NCI-H345 treated with DMSO at 0.1 percent for 48 hours (cell line): Measurements from ENCODE around the gene C20orf96.
"Not testable (repeated sequence)": the region's sequence is repeated elsewhere in the genome, so short reads cannot be mapped to it uniquely, and the experiment has no call there.

Experiments used
- DNase-seq: peaks from one replicate; lab custom pipeline; 2025; ENCODE audit not compliant: unreplicated experiment; lab: John Stamatoyannopoulos, UW

Gene C20orf96

DNA sequence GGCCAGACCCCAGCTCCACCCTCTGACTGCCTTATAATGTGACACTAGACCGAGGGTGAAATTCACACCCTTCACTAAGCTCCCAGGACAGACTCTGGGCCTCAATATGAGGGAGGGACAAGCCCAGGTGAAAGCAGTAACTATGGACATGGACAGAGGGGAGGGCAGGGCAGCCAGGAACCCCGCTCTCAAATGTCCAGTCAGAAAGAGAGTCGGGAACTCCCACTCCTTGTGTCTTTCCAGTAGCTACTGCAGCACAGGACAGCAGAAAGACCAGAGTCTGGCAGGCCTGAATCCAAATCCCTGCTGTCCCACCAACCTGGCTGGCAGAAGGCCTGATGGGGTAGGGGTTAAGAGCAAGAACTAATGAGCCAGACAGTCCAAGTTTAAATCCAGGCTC, 6.4 kb downstream of the C20orf96 start:
- no peak for DNase-seq

- no peak for DNase-seq
Observed at GRCh38 chr20:278607-279571, 11.7 kb downstream of the C20orf96 start.

DNA sequence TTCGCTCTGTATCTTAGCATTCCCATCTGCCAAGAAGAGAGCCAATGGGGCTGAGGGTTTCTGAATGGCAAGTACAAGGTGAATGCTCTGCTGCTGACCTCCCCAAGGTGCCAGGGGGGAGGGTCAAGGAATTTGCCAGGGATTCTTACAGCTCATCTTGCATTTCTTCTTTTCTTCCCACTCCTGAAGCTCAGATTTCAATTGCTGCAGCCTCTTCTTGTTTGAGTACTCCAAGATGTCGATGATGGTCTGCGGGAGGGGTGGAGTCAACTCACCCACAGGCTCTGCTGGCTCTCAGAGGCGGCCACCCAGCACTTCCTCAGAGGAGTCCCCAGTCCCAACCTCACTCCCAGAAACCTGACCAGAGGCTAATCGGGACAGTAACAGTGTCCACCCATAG, 12.4 kb downstream of the C20orf96 start:
- no peak for DNase-seq

DNA sequence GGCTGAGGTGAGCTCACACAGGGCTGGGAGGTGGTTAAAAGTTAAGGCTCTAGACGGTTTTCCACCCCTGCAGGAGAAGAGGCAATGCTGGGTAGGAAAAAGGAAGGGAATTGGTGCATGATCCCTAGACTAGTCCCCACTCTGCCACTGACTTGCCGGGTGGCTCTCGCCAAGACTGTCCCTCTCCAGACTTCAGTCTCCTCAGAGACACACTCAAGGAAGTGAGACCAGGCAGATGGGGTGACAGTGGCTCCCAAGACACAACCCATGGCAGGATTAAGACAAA, 13.1 kb downstream of the C20orf96 start:
- no peak for DNase-seq

DNA sequence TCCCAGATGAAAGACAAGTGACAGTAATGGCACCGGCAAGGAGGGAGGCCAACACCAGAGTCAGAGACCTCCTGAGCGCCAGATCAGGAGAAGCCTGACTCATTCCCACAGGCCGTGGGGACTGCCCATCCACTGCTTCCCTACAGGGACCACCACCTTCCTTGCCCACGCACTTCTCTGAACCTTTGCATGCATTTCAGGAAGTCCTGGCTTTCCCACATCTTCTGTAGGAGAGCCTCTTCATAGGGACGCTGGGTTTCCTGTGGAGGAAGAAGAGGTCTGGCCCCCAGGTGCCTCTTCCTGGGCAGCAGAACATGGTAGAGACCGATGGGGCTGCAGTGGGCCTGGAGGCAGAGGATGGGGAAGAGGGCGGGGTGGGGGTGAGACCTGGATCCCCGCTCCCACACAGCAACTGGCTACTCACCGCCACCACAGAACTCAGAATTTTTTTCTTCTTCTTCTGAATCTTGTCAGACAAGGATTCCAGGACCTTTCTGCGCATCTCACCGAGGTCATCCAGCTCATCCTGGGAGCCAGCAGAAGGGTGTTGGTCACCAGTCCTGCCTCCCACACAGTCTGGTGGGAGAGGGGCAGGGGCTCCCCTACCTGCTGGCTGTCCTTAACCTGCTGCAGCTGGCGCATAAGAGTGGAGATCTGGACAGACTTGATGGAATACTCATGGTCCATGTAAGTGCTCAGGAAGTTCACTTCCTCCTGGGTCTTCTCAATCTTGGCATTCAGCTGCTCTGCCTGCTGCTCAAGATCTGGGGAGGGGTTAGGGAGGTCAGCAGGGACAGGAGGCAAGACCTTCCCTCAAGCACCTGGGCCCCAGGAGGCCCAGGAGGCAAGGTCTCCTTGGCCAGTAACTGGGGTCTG, 13.7 kb downstream of the C20orf96 start:
- no peak for DNase-seq

DNA sequence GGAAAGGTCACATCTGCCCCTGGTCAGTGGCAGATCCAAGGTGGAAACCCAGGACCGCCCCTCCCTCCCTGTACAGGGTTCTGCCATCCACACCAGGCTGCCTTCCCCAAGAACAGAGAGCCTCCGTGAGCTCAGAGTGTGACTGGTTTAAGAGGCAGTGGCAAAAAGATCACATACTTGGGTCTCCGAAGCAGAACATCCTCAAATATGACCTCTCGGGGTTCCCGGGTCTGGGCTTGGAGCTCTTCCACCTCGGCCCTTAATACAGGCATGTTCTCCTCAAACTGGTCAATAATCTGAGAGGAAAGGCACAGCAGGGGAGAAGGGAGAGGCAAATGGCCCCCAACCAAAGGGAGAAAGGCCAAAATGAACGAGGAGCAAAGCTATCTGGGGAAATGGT, 14.8 kb downstream of the C20orf96 start:
- DNase-seq: no peak

- no peak for DNase-seq
Observed at GRCh38 chr20:273884-274283, 16.7 kb downstream of the C20orf96 start.

DNA sequence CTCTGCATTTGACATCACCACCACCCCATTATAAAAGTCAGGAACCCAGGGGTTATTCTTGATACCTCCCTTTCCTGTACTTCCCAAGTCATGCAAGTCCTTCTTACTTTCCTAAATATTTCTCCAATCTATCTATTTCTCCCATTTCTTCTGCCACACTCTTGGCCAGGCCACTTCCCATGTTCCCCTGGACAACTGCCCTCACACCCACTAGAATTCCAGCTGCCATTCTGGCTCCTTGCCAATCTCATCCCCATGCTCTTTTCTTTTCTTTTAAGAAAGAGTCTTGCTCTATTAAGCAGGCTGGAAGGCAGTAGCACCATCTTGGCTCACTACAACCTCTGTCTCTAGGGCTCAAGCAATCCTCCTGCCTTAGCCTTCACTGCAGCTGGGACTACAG, 17.8 kb downstream of the C20orf96 start:
- DNase-seq: no peak

GRCh38 chr20:271528-271927, 19.0 kb downstream of the C20orf96 start:
- DNase-seq: no peak

- no peak for DNase-seq
Observed at GRCh38 chr20:271069-271468, 19.5 kb downstream of the C20orf96 start.

DNA sequence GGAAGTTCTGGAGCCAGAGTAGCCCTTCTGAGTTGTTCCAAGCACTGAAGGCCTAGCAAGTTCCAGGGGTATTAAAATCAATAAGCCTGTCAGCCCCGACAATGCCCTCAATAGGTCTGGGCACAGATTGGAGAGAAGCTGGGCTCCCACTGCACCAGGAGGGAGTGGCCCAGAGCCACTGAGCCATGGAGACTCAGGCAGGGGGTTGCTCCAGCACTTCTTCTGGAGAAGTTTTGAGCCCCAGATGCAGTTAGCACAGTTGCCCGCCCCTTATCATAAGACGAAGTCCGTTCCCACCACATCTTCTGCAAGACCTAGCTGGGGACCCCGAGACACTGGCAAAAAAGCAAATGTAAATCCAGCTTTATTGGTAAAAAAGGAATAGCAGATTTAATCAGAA, 20.0 kb downstream of the C20orf96 start:
- no peak for DNase-seq

DNA sequence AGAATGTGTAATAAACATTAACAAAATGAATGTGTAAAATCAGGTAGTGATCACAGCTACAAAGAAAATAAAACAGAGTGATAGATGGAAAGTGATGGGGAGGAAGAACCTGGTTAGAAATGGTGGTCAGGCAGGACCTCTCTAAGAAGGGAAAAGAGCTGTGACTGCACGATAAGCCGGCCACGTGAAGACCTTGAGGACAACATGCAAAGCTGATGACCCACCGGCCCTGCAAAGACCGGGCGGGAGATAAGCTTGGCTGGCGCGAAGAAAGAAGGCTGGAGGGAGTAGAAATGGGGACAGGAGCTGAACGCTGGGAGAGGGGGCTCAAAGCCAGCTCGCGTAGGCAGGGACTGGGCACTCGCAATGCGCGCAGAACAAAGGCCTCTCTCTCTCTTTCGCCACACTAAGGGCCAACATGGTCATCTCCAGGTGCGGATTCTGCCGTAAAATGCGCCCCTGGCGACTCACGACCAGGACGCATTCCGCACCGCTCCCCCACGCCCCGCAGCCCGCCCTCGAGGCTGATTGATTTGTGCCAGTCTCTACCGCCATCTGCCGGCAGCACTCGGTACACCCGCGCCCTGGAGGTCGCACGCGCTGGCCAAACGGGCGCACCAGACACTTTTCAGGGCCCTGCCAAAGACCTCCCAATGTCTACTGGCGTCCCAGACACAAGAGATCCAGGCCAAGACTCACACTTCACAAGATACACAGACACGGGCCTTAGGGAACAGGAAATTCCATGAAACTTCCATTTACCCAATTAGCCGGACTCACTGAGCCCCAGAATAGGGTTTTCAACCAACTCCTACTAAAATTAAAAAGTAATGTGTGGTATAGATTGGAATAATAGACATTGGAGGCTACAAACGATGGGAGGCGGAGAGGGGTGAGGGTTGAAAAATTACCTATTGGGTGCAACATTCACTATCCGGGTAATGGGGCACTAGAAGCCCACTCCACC, 23.7 kb downstream of the C20orf96 start:
- peak; percentile 74 for DNase-seq

DNA sequence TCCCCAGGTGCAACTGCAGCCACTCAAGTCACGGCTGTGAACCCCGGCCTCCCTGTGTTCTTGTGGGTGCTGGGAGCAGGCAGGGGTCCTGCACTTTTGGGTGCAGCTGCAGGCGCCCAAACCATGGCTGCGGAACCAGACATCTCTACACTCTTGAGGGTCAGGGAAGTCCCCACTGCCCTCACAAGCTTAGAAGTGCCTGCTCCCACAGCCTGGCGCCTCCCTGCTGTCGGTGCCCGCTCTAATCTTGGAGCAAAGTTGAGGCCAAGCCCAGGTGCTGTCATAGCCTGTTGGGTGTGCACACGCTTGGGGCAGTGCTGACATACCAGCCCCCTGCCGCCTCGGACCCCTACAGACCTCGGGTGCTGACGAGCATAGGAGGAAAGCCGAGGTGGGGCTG, 26.8 kb downstream of the C20orf96 start:
- DNase-seq: no peak

DNA sequence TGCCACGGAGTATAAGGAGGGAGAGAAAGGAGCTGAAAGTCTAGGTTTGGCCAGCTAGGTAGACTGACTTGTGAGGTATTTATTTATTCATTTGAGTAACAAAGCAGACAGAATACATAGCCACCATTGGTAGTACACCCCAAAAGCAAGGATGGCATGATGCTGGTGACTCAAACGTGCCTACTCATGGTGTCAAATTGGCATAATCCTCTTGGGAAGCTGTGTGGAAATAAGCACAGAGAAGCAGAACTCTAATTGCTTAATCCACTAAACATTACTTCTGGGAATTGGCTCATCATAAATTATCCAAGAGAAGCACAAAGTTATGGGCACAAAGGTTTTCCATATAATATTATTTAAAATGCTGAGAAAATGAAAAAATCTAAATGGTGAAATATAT, 30.6 kb downstream of the C20orf96 start:
- no peak for DNase-seq

GRCh38 chr20:258963-259362, 31.6 kb downstream of the C20orf96 start:
- no peak for DNase-seq

- DNase-seq: no peak
Observed at GRCh38 chr20:258269-258858, 32.2 kb downstream of the C20orf96 start.

GRCh38 chr20:257419-257818, 33.1 kb downstream of the C20orf96 start, which contains the start of gene DEFB132:
Gene DEFB132 (plus strand): TSS chr20:257724. CDS start chr20:257779, 55 bp downstream.
- DNase-seq: no peak

DNA sequence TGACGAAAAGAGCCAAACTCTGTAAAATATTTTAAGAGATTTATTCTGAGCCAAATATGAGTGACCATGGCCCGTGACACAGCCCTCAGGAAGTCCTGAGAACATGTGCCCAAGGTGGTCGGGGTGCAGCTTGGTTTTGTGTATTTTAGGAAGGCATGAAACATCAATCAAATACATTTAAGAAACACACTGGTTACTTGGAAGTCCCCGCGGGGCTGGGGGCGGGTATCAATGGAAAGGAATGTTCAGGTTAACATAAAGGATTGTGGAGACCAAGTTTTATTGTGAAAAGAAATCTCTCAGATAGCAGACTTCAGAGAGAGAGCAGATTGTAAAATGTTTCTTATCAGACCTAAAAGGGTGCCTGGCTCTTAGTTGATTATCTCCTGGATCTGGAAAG, 37.1 kb downstream of the C20orf96 start:
- DNase-seq: not testable (repeated sequence)

GRCh38 chr20:252801-253200, 37.7 kb downstream of the C20orf96 start:
- no peak for DNase-seq

DNA sequence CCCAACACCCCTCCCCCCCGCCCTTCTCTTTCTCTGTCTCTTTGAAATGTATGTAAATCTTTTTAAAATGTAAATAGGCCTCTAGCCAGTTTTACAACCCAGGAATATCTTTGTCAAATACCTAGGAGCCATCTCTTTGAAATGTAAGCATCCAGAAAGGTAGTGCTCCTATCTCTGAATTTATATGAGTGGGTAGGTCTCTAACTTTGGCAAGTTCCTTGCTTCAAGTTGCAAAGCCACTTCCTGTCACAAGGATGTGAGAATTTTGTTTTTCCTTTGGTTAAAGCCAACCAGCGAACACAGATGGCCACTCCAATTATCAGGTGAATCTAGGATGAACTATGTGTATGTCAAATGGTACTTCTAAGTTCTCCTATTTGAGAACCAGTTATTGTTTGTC, 39.2 kb downstream of the C20orf96 start:
- no peak for DNase-seq
